ENCODE measurements around the gene WWOX.

DNA sequence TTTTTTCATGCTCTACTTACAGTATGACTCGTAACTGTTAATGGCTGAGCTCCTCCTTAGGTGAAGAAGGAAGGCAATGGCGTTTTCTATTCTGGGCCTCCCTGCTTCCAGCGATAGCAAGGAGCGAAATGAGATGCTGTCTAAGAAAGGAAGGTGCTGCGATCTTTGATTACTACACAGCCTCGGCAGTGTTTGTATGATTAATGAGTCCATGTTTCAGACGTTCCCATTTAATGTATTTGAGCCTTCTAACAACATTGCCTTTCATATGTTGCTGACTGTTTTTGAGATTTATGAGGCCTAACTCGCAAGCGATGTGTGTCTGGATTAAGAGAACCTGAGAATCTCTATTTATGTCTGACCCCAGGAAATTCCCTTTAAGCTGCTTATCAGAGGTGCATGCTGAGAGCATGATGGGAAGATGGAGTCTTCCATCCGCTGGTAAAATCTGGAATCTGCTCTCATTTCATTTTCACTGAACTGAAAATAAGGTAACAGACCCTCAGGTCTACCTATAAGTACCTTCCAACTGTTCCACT, 403.4 kb downstream of the WWOX start:
- TF ChIP-seq CTCF (IDR thresholded peaks at IDR 0.05; ENCODE audit: poor library complexity) (no peak), EZH2 (IDR thresholded peaks at IDR 0.05; ENCODE audit: borderline replicate concordance) (no peak)

All from hepatocyte (in vitro differentiated cells).